Thymus (tissue), 11 donors: Measurements from ENCODE around the gene STARD3. TPM values are rescaled to one million over a fixed set of nuclear protein-coding genes. Genes with fewer than 3 reads are reported as not detected.

ENCODE experiments used
- DNase-seq, 9 donors: peaks; one replicate each; pipeline ENCODE4 v3.0.0-alpha.2; 2013; ENCODE audit warnings: low spot score in 9 of 9, low read depth in 6 of 9, missing footprints in 1 of 9
- H3K27ac ChIP-seq, 2 donors: one replicate each; pipeline ENCODE4 v1.5.1; 2013; ENCODE audit warnings: control low read depth in 1 of 2, low read depth in 1 of 2, low read length in 1 of 2, mild to moderate bottlenecking in 1 of 2, moderate library complexity in 1 of 2
- H3K27me3 ChIP-seq, 2 donors: one replicate each; pipeline ENCODE4 v1.5.1; 2013; ENCODE audit warnings: low read length in 1 of 2; ENCODE audit not compliant: control insufficient read depth in 2 of 2, insufficient read depth in 1 of 2
- H3K36me3 ChIP-seq, 2 donors: one replicate each; pipeline ENCODE4 v1.5.1; 2013; ENCODE audit warnings: low read length in 1 of 2, mild to moderate bottlenecking in 1 of 2, moderate library complexity in 1 of 2; ENCODE audit not compliant: control insufficient read depth in 2 of 2, insufficient read depth in 2 of 2
- H3K4me1 ChIP-seq, 2 donors: one replicate each; pipeline ENCODE4 v1.5.1; 2013; ENCODE audit warnings: low read length in 2 of 2; ENCODE audit not compliant: control insufficient read depth in 2 of 2, insufficient read depth in 2 of 2
- H3K4me3 ChIP-seq, 2 donors: one replicate each; pipeline ENCODE4 v1.5.1; 2013; ENCODE audit warnings: low read length in 2 of 2, control low read depth in 1 of 2, mild to moderate bottlenecking in 1 of 2
- H3K9me3 ChIP-seq, 2 donors: one replicate each; pipeline ENCODE4 v1.5.1; 2013; ENCODE audit warnings: low read length in 1 of 2, mild to moderate bottlenecking in 1 of 2; ENCODE audit not compliant: control insufficient read depth in 2 of 2, insufficient read depth in 1 of 2
- WGBS: extraction: QIAGEN DNeasy Blood & Tissue Kit; methylation state at CpG from one replicate; pipeline ENCODE4 v1.1.7; 2013; 5-methylcytosine and 5-hydroxymethylcytosine counted together
- polyA plus RNA-seq: library from polyadenylated mRNA; stranded (reverse); fragments of 200-250 nt; gene quantifications from one replicate; pipeline ENCODE4 v1.2.3, GENCODE V29; 2013
- total RNA-seq: library from RNA; stranded (reverse); fragments of 120-200 nt; gene quantifications from one replicate; pipeline ENCODE4 v1.2.4, GENCODE V29; 2013
- donor health status: healthy.

STARD3 gene
- total and polyA plus RNA-seq, 2 donors = 15.1 to 113 TPM

- Histone ChIP-seq H3K36me3 (no peaks in the 10 kb centered on the region), H3K27ac (no peak overlapping the region), H3K9me3 (peaks cover 1 to 13% of the 10 kb centered on the region in 2 donors), H3K4me1 (no peaks in the 10 kb centered on the region), H3K4me3 (no peak overlapping the region), H3K27me3 (peaks cover 78 to 98% of the 10 kb centered on the region in 2 donors)
- DNase-seq = no peak
- WGBS = 13% methylated on average over 22 of the region's 22 CpGs
Measured at GRCh38 chr17:39597372-39598046, 39.4 kb upstream of the STARD3 start.

DNA sequence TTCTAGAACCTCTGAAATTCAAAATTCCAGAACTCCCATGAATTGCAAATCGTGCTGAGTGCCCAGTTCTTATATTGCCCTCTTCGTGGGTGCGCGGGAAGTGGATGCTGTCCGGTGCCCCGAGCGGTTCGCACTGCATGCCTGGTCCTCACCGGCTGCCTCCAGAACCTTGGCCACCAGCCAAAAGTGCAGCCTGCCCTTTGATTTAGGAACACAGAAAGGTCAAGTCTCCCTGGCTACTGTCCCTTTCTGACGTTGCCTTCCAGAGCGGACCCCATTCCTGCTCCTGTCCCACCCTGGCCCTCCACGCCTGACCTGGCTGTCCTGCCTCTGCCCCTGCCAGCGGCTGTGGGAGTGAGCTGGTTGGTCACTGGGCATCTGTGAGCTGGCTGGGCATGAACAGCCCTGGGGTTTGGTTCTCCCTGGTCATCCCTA, 38.9 kb upstream of the STARD3 start:
- no peak overlapping the region for H3K4me3 ChIP-seq
- DNase-seq = no peak
- H3K9me3 ChIP-seq = peaks cover 1 to 13% of the 10 kb centered on the region in 2 donors
- no peaks in the 10 kb centered on the region for H3K4me1 ChIP-seq
- H3K27me3 ChIP-seq = peaks cover 84 to 99% of the 10 kb centered on the region in 2 donors
- H3K36me3 ChIP-seq = no peaks in the 10 kb centered on the region
- 13% methylated on average over 13 of the region's 13 CpGs for WGBS
- H3K27ac ChIP-seq = no peak overlapping the region

- Histone ChIP-seq H3K27ac (no peak overlapping the region), H3K9me3 (peaks cover 1 to 13% of the 10 kb centered on the region in 2 donors), H3K36me3 (no peaks in the 10 kb centered on the region), H3K4me3 (no peak overlapping the region), H3K4me1 (no peaks in the 10 kb centered on the region), H3K27me3 (peaks cover 85 to 99% of the 10 kb centered on the region in 2 donors)
- 6% methylated on average over 17 of the region's 17 CpGs for WGBS
- no peak for DNase-seq
Measured at GRCh38 chr17:39598630-39599003, 38.3 kb upstream of the STARD3 start.

DNA sequence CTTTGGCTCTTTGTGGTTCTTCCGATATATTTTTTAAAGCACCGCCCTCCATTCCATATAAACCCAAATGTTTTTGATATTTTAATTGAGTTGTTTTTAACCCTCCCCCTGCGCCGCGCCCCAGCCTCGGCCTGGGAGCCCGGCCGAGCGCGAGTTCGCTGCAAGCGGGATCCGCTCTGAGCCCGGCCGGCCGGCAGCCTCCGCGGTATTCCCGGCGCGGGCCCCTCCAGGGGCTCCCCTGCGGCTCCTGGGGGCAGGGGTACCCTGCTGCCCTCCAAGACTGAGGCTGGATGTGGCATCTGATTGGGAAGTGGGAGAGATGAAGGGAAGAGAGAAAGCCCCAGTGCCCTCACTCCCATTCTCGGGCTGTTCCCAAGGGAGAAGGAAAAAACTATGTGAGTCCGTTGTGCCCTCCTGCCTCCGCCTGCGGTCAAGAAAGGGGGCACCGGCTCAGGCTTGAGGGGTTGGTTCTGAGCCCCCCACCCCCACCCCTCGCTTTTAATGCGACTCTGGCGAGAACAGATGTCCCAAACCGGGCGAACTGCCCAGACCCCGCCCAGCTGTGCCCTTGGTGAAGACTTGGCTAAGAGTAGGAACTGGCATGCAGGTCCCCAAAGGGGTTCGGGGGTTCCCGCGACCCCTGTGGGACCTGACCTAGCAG, 37.8 kb upstream of the STARD3 start:
- Histone ChIP-seq H3K4me3 (no peak overlapping the region), H3K36me3 (no peaks in the 10 kb centered on the region), H3K4me1 (no peaks in the 10 kb centered on the region), H3K27ac (no peak overlapping the region), H3K9me3 (peaks cover 1 to 13% of the 10 kb centered on the region in 2 donors), H3K27me3 (peaks cover 89 to 99% of the 10 kb centered on the region in 2 donors)
- DNase-seq = no peak
- WGBS = 5% methylated on average over 36 of the region's 36 CpGs

- no peak for DNase-seq
Measured at GRCh38 chr17:39599665-39600231, 37.2 kb upstream of the STARD3 start.

GRCh38 chr17:39600288-39600996, 36.5 kb upstream of the STARD3 start:
- Histone ChIP-seq H3K9me3 (peaks cover 1 to 13% of the 10 kb centered on the region in 2 donors), H3K36me3 (no peaks in the 10 kb centered on the region), H3K4me1 (no peaks in the 10 kb centered on the region), H3K4me3 (no peak overlapping the region), H3K27me3 (peaks cover 91 to 100% of the 10 kb centered on the region in 2 donors), H3K27ac (no peak overlapping the region)
- WGBS = 9% methylated on average over 13 of the region's 13 CpGs
- DNase-seq = no peak

More at GRCh38 chr17:39599665-39600231, 37.2 kb upstream of the STARD3 start:
- Histone ChIP-seq H3K4me1 (no peaks in the 10 kb centered on the region), H3K36me3 (no peaks in the 10 kb centered on the region), H3K9me3 (peaks cover 1 to 13% of the 10 kb centered on the region in 2 donors), H3K27me3 (peaks cover 91 to 100% of the 10 kb centered on the region in 2 donors), H3K27ac (no peak overlapping the region), H3K4me3 (no peak overlapping the region)
- 8% methylated on average over 28 of the region's 28 CpGs for WGBS

GRCh38 chr17:39600997-39601597, 35.8 kb upstream of the STARD3 start:
- no peak overlapping the region for H3K27ac ChIP-seq
- H3K9me3 ChIP-seq = peaks cover 1 to 8% of the 10 kb centered on the region in 2 donors
- no peaks in the 10 kb centered on the region for H3K4me1 ChIP-seq
- DNase-seq = no peak
- no peak overlapping the region for H3K4me3 ChIP-seq
- no peaks in the 10 kb centered on the region for H3K36me3 ChIP-seq
- 13% methylated on average over 21 of the region's 21 CpGs for WGBS
- peaks cover 91 to 100% of the 10 kb centered on the region in 2 donors for H3K27me3 ChIP-seq

GRCh38 chr17:39601758-39602532, 35.0 kb upstream of the STARD3 start:
- no peak overlapping the region for H3K4me3 ChIP-seq
- WGBS = 29% methylated on average over 12 of the region's 12 CpGs
- peaks cover 0 to 10% of the 10 kb centered on the region in 2 donors for H3K9me3 ChIP-seq
- no peaks in the 10 kb centered on the region for H3K4me1 ChIP-seq
- no peak for DNase-seq
- no peaks in the 10 kb centered on the region for H3K36me3 ChIP-seq
- H3K27me3 ChIP-seq = peaks cover 92 to 100% of the 10 kb centered on the region in 2 donors
- no peak overlapping the region for H3K27ac ChIP-seq
